NCI-H146 treated with DMSO at 0.1 percent for 48 hours (cell line): ENCODE results near the gene CAMK2G.

Experiments
- DNase-seq: peaks from one replicate; lab custom pipeline; 2025; ENCODE audit not compliant: unreplicated experiment; lab: John Stamatoyannopoulos, UW

Gene CAMK2G

DNA sequence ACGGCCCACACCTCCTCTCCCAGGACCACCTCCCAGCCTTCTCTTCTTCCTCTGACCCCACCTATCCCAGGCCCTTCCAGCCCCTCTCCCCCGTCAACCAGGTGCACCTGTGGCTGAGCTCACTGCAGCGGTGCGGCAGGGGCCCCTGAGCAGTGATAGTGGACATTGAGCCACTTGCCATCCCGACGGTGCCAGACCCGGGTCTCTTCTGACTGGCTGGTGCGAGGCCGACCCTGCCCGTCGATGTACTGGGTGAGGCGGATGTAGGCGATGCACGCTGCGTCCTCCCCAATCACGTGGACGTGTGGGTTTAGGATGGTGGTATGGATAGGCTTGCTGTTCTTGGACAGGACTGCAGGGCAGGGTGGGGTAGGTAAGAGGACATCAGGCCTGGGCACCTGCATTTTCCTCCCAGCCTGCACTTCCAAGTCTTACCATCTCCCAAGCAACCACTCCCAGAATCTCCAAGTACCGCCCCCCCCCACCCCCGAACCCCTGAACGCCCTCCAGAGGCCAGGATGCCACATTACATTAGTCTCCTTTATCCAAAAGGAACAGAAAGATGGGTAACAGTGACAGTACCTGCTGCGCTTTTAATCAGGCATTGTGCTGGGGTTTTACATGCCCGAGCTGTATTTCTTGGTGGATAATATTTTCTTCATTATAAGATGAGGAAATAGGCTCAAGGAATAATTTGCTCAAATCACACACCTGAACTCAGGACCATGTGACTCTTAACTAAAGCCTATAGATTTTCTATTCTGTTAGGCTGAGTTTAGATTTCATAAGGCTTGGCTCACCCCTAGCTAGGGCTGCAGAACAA, 59.2 kb downstream of the CAMK2G start:
- DNase-seq = no peak

DNA sequence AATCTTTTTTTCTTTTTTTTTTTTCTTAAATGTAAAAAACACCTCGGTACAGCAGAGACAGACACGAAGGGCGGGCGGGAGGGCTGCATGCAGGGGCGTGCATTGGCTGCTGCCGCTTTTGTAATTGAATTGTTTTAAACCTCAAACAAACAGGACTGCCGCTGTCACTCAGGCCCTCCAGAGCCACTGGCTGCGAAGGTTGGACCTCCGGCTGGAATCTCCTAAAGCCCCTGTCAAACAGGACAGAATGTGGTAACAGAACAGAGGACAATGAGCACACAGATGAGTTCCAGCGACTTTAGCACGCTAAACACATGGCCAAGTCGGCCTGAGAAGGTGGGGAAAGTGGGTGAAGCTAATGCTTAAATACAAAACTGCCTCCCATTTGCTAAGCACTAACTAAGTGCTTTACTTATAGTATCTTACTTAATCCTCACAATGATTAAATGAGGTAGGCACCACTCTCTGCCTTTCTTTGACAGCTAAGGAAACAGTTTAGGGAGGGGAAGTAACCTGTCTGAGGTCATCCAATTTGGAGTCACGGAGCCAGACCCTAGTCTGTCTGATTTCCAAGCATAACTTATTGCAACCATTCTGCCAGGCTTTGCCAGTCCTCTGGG, 60.0 kb downstream of the CAMK2G start:
- DNase-seq = no peak

DNA sequence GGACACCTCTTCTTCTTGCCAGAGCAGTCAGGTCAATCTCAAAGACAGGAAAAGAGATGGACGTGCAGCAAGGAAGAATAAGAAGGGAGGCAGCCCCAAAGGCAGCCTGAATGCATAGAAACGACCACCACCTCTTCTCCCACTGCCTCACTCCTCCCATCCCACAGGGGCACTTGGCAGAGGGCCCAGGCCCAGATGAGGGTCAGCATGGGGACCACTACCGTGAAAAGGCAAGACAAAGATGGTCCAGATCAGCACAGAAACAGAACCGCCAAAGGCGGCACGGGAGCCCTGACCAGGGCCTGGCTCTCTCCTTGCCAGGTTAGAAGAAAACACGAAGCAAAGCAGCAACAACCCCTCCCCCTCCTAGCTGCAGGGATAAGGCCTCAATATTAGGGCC, 61.0 kb downstream of the CAMK2G start:
- no peak for DNase-seq

DNA sequence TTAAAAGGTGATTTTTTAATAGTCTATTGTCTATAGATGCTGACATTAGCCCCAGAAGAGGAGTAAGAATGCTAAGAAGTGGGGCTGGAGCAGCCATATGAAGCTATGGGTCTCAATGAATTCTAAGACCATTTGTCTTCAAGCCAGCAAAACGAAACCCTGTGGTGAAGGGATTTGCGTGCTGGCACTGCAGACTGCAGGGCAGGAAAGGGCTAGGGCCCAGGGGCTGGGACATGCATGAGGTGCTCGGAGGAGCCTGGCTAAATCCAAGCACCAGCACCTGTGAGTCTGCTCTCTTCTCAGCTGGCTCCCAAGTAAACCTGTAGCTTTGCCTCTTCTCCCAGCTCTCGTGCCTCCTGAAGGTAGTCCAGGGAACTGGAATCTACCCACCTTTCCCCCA, 61.7 kb downstream of the CAMK2G start:
- no peak for DNase-seq

DNA sequence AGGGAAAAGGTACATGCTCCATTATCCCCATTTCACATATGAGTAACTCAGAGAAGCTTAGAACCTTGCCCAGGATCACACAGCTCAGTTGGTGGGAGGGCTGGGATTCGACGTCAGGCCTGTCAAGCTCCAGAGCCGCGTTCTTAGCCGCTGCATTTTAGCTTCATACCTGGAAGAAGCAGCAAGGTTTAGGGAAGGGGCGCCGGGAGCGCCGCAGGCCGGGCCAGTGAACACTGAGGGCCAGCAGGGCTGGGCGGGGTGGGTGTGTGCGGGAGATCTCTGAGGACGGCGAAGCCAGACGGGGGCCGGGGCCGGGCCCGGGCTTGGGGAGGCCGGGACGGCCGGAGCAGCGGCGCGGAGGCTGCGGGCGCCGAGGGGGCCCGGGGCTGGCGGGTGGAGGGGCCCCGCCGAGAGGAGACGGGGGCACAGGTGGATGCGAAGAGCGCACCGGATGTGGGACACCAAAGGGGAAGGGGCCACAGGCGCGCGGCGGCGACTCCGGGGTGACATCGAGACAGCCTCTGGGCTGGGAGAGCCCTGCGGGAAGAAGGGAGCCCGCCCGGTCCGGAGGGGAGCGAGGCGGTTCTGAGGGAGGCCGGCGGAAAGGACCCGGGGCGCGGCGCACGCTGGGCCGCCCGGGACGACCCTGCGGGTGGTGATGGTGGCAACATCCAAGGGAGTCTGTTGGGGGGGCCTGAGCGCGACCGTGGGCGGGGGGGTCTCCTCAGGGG, 63.5 kb downstream of the CAMK2G start:
- DNase-seq = no peak

DNA sequence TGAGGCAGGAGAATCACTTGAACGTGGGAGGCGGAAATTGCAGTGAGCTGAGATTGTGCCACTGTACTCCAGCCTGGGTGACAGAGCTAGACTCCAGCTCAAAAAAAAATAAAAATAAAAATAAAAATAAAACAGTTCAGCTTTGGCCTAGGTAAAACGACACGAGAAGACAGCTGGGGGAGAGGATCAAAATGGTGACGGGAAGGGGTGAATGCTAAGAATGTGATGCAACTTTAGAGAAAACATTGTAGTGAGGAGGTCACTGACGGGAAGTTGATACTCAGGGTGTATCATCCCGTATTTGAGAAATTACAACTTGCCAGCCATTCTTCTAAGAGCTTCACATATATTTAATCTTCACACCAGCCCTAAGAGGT, 64.0 kb downstream of the CAMK2G start:
- no peak for DNase-seq

DNA sequence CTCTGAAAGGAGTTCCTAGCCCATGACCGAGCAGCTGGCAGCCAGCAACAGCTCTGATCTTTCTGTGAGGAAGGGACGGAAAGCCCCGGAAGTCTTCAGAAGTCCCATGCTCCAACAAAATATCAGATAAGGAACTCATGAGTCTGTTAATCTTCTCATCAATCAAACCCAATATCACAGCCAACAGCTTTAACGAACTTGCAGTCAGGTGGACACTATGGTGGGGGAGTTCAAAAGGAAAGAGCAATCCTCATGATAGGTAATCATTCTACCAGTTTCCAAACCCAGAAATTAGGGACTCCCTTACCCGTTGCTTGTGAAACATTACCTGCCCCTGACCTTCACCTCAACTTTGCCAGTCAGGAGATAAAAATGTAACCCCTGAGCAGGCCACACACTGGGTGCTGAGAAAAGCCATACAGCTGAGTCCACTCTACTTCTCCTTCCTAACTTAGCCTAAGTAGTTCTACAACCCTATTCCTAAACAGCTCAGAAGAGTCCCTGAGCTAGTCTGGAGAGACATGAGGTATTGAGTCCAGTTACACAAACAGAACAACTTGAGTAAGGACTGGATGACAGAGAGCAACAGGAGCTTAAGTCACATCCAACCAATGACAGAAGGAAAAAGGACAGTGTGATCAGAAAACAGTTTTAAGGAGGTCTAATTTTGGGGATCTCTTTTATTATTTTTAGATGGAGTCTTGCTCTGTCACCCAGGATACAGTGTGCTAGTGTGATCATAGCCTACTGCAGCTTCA, 65.1 kb downstream of the CAMK2G start:
- no peak for DNase-seq

DNA sequence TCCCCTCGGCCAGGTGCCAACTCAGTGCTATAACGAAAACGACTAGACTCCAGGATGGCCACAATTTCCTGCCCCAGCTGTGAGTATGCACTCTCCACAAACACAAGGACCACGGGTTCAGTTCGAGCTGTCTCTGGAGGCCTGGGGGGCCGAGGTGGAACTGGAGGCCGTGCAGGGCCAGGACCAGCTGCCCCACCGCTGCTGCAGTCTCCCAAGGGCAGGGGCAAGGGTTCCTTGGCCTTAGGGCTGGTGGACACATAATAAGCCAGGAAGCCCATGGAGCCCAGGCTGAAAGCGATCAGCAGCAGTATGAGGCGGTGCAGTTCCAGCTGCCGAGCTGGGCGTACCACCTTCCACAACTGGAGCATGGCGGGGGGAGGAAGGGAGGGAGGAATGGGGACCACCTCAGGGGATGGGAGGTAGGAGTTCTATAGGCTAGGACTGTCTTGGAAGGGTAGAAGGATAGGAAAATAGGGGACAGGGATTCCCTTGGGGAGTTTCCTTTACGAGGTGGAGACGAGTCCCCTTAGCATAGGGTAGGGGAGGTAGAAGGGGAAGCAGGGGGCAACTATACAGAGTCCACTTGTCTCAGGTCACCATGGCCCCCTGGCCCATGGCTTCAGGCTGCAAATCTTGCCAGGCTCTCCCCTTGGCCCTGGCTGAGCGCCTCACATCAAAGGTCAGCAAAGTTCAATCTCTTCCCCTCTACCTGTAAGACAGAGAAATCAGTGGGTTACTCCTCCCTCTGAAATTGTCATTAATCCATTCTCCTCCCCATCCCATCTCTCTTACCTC, 66.1 kb downstream of the CAMK2G start:
- DNase-seq = no peak

DNA sequence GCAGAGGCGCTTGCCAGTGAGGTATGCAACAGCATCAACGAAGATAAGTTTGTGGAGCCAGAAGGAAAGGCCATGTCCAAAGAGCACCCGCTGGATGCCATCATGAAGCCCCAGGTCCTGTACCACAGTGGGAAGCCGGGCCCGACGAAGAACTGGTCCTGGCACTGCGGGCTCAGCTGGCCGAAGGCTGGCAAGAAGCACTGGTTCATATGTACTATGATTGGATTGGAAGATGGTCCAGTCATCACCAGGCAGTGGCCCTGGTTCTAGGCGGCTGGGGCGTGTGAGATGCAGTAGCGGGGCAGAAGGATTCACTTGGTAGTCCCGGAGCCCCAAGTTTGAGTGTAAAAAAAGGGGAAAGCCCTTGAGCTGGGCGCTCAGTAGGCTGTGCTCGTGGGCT, 66.9 kb downstream of the CAMK2G start:
- no peak for DNase-seq

DNA sequence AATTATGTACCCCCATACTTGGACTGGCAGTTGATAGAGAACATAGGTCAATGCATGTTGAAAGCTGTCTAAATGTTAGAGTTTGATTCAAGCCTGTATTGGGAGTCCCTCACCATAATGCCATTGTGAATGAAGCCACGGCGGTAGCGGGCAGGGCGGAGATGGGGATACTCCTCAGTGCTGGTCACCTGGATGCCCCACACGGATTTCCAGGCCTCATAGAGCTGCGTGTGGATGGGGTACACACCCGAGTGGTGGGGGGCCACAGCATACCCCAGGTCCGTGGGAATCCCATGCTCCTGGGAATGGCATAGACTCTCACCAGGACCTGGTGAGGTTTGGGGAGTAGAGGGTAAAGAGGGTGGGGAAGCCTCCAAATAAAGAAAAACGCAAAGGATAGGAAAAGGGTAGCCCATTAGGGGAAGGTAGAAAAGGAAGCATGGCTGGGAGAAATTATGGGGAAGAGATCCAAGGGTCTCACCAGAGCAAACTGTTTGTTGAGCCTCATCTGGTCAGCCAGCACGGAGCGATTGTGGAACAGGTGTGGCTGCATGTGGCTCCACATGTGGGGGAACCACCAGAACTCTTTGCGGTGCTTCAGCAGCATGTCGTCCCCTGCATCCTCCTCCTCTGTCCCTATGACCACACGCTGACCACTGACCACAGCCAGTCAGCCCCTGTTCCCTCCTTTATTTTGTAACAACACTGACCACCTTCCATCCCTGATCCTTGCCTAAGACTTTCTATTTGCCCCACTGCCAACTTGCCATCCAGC, 68.0 kb downstream of the CAMK2G start:
- no peak for DNase-seq

DNA sequence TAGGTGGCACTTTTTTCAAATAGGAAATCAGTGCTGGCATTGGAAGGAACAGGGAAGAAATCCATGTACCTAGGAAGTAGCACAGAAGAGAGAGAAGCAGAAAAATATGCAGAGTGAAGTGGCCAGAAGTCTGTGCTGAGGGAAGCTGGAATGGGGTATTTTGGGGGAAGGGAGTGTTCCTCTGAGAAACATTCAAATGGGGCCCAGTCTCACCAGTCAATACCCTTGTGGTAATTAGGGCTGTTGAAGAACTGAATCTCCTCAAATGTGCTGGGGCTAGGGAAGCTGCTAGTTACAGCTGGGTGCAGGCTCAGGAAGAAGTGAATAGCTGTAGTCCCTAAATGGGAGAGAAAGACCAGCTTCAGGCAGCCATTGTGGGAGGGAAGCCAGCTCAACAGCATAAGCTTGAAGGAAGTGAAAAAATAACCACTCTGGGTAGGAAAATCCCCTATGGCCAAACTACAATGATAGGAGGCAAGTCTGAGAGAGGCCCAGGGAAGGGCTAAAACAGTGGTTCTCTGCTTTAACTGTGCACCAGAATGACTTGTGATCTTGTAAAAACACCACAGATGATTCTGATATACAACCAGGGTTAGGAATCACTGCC, 70.6 kb downstream of the CAMK2G start:
- no peak for DNase-seq

DNA sequence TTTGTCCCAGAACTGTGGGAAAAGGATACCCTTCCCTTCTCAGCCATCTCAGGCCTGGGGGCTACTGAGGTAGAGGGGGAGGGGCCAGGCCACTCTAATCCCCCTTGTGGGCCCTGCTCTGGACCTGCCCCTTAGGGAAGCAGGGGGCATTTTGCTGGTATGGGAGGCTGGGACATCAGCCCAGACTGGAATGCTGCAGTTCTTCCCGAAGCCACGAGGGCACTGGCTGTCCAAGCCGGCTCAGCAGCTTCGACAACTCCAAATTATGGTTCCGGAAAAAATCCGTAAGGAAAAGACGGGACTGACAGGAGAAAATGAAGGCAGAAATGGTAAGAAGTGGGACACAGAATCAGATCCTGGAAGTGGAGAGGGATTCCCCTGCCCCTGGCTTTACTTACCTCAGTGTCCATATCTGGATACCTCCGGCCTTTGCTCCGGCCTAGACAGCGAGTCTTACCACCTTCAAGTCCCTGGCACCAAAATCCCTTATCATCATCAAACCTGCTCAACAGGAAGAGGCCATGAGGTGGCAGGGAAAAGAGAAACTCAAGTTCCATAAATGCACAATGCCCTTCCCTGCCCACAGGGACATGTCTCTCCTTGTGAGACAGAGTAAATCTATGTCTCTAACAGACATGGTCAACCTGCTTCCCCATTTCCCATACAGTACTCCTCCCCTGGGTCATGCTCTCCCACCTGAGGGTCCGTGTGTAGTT, 71.9 kb downstream of the CAMK2G start:
- no peak for DNase-seq

DNA sequence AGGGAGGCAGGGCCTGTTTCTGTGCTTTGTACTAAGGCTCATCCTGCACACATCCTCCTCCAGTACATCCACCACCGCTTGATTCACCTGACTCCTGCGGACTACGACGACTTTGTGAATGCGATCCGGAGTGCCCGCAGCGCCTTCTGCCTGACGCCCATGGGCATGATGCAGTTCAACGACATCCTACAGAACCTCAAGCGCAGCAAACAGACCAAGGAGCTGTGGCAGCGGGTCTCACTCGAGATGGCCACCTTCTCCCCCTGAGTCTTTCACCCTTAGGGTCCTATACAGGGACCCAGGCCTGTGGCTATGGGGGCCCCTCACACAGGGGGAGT, 73.1 kb downstream of the CAMK2G start:
- no peak for DNase-seq

DNA sequence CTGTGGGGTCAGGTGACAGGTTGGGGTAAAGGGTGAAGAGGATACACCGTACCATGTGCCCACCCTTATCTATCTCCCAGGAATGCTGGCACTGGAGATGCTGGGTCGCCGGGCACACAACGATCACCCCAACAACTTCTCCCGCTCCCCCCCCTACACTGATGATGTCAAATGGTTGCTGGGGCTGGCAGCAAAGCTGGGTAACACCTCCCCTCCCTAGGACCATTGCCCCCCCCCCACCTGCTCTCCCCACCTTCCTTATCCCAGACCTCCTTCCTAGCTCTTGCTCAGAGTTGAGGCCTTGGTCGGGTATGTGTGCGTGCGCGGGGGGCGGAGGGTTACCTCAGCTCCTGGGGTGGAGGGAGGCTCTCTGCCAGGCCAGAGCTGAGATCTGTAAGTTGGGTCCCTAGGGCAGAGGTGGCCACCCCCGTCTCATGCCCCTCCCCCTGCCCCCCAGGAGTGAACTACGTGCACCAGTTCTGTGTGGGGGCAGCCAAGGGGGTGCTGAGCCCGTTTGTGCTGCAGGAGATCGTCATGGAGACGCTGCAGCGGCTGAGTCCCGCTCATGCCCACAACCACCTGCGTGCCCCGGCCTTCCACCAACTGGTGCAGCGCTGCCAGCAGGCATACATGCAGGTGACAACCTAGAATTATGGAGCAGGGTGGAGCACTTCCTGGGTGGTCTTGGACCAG, 73.6 kb downstream of the CAMK2G start:
- DNase-seq = no peak

DNA sequence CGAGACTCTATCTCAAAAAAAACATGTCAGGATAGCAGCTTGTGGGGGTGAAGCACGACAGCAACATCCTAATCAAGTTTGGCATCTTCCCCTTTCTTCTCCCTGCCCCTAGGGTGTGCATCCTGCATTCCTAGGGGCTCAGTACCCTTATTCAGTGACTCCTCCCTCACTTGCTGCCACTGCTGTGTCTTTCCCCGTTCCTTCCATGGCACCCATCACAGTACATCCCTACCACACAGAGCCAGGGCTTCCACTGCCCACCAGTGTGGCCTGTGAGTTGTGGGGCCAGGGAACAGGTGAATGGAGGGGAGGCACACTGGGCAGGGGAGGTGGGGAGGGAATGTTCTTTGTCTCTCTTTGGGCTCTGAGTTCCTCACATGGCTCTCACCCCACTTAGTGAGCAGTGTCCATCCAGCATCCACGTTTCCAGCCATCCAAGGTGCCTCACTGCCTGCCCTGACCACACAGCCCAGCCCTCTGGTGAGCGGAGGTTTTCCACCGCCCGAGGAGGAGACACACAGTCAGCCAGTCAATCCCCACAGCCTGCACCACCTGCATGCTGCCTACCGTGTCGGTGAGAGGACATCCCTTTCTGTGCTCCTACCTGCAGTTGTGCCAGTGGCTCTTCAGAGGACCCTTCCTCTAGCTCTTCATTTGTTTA, 74.3 kb downstream of the CAMK2G start:
- DNase-seq = no peak

DNA sequence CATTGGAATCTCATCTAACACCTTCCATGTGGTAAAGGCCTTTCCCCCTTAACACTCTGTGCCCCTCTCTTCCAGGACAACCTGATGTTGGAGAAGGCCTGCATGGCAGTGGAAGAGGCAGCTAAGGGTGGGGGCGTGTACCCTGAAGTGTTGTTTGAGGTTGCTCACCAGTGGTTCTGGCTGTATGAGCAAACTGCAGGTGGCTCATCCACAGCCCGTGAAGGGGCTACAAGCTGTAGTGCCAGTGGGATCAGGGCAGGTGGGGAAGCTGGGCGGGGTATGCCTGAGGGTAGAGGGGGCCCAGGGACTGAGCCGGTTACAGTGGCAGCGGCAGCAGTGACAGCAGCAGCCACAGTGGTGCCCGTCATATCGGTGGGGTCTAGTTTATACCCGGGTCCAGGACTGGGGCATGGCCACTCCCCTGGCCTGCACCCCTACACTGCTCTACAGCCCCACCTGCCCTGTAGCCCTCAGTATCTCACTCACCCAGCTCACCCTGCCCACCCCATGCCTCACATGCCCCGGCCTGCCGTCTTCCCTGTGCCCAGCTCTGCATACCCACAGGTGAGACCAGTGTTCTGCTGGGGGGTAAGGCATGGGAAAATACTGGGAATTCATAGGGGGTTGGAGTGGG, 75.3 kb downstream of the CAMK2G start:
- DNase-seq = no peak

DNA sequence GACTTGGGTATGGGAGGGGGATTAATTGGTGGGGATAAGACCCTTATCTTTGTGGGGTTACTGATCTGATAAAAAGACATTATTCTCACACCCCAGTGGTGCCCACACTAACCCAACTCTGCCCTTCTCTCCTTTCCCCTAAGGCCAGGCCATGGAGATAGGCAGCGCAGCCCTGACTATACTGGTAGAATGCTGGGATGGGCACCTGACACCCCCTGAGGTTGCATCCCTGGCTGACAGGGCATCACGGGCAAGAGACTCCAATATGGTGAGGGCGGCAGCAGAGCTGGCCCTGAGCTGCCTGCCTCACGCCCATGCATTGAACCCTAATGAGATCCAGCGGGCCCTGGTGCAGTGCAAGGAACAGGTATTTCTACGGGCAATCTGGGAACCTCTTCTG, 76.3 kb downstream of the CAMK2G start:
- DNase-seq = no peak
